Spleen (tissue), 11 donors: ENCODE data around the gene AGPAT4. TPM values are rescaled to one million over a fixed set of nuclear protein-coding genes. Genes with fewer than 3 reads are reported as not detected.

Experiments used
- DNase-seq: peaks from one replicate; pipeline ENCODE4 v3.0.0-alpha.2; 2020
- H3K27ac ChIP-seq, 8 donors: fragments of 200-600 bp; sonication (generic) in 7 of 8; 1 replicate in 4 of 8; 2 replicates in 4 of 8; pipeline versions ENCODE4 v1.5.0 to v1.8.0; 2016 to 2021; ENCODE audit warnings: inconsistent platforms in 4 of 8, mild to moderate bottlenecking in 4 of 8, moderate library complexity in 1 of 8
- H3K27me3 ChIP-seq, 7 donors: fragments of 200-600 bp; sonication (generic) in 6 of 7; replicated peaks in 1 of 7; 1 replicate in 4 of 7; 2 replicates in 3 of 7; pipeline versions ENCODE4 v1.5.0 to v1.8.0; 2016 to 2021; ENCODE audit warnings: inconsistent platforms in 3 of 7, mild to moderate bottlenecking in 1 of 7
- H3K36me3 ChIP-seq, 6 donors: fragments of 200-600 bp; sonication (generic) in 5 of 6; 1 replicate in 4 of 6; 2 replicates in 2 of 6; pipeline versions ENCODE4 v1.5.0 to v1.8.0; 2016 to 2021; ENCODE audit warnings: inconsistent platforms in 2 of 6
- H3K4me1 ChIP-seq, 6 donors: fragments of 200-600 bp; sonication (generic) in 5 of 6; 1 replicate in 3 of 6; 2 replicates in 3 of 6; pipeline versions ENCODE4 v1.5.0 to v1.8.0; 2016 to 2021; ENCODE audit warnings: inconsistent platforms in 3 of 6
- H3K4me3 ChIP-seq, 8 donors: fragments of 200-600 bp; sonication (generic) in 7 of 8; 1 replicate in 4 of 8; 2 replicates in 4 of 8; pipeline versions ENCODE4 v1.5.0 to v1.8.0; 2016 to 2021; ENCODE audit warnings: inconsistent platforms in 4 of 8, mild to moderate bottlenecking in 4 of 8, moderate library complexity in 2 of 8
- H3K9me3 ChIP-seq, 8 donors: fragments of 200-600 bp; sonication (generic) in 7 of 8; 1 replicate in 4 of 8; 2 replicates in 4 of 8; pipeline versions ENCODE4 v1.5.0 to v1.8.0; 2016 to 2021; ENCODE audit warnings: inconsistent platforms in 4 of 8
- CTCF ChIP-seq, 11 experiments: fragments of 200-600 bp in 7 of 11; fragments of 450-650 bp in 4 of 11; sonication (generic) in 4 of 11; IDR thresholded peaks in 8 of 11; conservative IDR thresholded peaks in 3 of 11; 1 replicate in 7 of 11; 2 replicates in 4 of 11; pipeline versions ENCODE4 v1.4.0 to v1.8.0; 2016 to 2021; ENCODE audit warnings: antibody characterized with exemption in 11 of 11, inconsistent platforms in 4 of 11, mild to moderate bottlenecking in 1 of 11
- POLR2A ChIP-seq, 3 donors: fragments of 450-650 bp; IDR thresholded peaks; one replicate each; pipeline ENCODE4 v1.5.1; 2017; ENCODE audit warnings: antibody characterized with exemption in 3 of 3, mild to moderate bottlenecking in 1 of 3
- POLR2AphosphoS5 ChIP-seq, 3 donors: sonication (generic); formaldehyde crosslinking; IDR thresholded peaks; one replicate each; pipeline ENCODE4 v1.5.1; 2017; ENCODE audit warnings: antibody characterized with exemption in 3 of 3
- WGBS, 5 donors: extraction: QIAGEN DNeasy Blood & Tissue Kit in 3 of 5; methylation state at CpG; one replicate each; pipeline versions ENCODE4 v1.1.5 to v1.1.7; 2013 to 2018; 5-methylcytosine and 5-hydroxymethylcytosine counted together
- intact Hi-C: fragments of 100-400 bp; cut with DNase I; formaldehyde crosslinking; loops from one replicate; pipeline ENCODE4 v1.15.0; 2023; ENCODE audit warnings: low total_unique reads
- polyA plus RNA-seq, 3 donors: library from polyadenylated mRNA; stranded (reverse); fragments of 200-250 nt; gene quantifications; one replicate each; pipeline ENCODE4 v1.2.1, GENCODE V29; 2013
- total RNA-seq, 7 donors: library from RNA; depleted of rRNA in 3 of 7; stranded (reverse); fragments of >200 nt in 3 of 7; fragmentation: NEBNext Ultra II Directional in 4 of 7; extraction: Animal tissue kit (Norgen Biotek cat#: 25700) in 4 of 7; gene quantifications; one replicate each; pipeline versions ENCODE4 v1.1.0 to v1.2.1, GENCODE V29; 2016 to 2021
- donor health status: healthy with polysubstance abuse.
- donor health status: DM: no; HTN: no; CAD: no; lungs with moderate emphysema.
- donor health status: DM: no; HTN: no; CAD: no.
- donor health status: Bipolar disorder and iron deficiency.
- donor health status: healthy.
- donor health status: DM: no; HTN: no; CAD: no.
- donor health status: DM: yes; HTN: yes; CAD: no.

The AGPAT4 gene
- total and polyA plus RNA-seq, 10 donors, result 0.80 to 16.8 (median 8.4) TPM

GRCh38 chr6:161284653-161285052, 10.8 kb upstream of the AGPAT4 start:
- TF ChIP-seq CTCF (IDR thresholded peaks at IDR 0.05 in 8 of 11, conservative IDR thresholded peaks at IDR 0.05 in 3 of 11) (no peak), POLR2AphosphoS5 (IDR thresholded peaks at IDR 0.05) (no peak), POLR2A (IDR thresholded peaks at IDR 0.05) (no peak)
- intact Hi-C loops, result no loop called here
- 87 to 95% (median 92%) methylated on average over 5 of the region's 5 CpGs for WGBS, 5 donors

GRCh38 chr6:161281092-161281491, 7.2 kb upstream of the AGPAT4 start:
- TF ChIP-seq POLR2A (IDR thresholded peaks at IDR 0.05) (no peak), CTCF (IDR thresholded peaks at IDR 0.05 in 8 of 11, conservative IDR thresholded peaks at IDR 0.05 in 3 of 11) (no peak), POLR2AphosphoS5 (IDR thresholded peaks at IDR 0.05) (no peak)
- DNase-seq, result no peak
- Histone ChIP-seq H3K27me3 (no peaks in the 10 kb centered on the region), H3K4me3 (no peak overlapping the region), H3K36me3 (no peaks in the 10 kb centered on the region), H3K27ac (no peak overlapping the region), H3K9me3 (peaks cover 0 to 8% (median 0%) of the 10 kb centered on the region in 8 donors), H3K4me1 (no peaks in the 10 kb centered on the region)
- 75 to 90% (median 86%) methylated on average over 5 of the region's 5 CpGs for WGBS, 5 donors
- intact Hi-C loops, result no loop called here

More at GRCh38 chr6:161284653-161285052, 10.8 kb upstream of the AGPAT4 start:
- Histone ChIP-seq H3K27me3 (peaks cover 0 to 3% (median 0%) of the 10 kb centered on the region in 7 donors), H3K9me3 (peaks cover 0 to 8% (median 0%) of the 10 kb centered on the region in 8 donors), H3K4me3 (no peak overlapping the region), H3K4me1 (no peaks in the 10 kb centered on the region), H3K27ac (no peak overlapping the region), H3K36me3 (no peaks in the 10 kb centered on the region)
- no peak for DNase-seq

GRCh38 chr6:161279677-161280415, 6.0 kb upstream of the AGPAT4 start:
- H3K4me1 ChIP-seq, result peaks cover 0 to 2% (median 0%) of the 10 kb centered on the region in 6 donors
- no peaks in the 10 kb centered on the region for H3K36me3 ChIP-seq
- intact Hi-C loops, result no loop called here
- H3K27ac ChIP-seq, result no peak overlapping the region
- DNase-seq, result no peak
- H3K27me3 ChIP-seq, result no peaks in the 10 kb centered on the region
- WGBS, 5 donors, result 72 to 82% (median 79%) methylated on average over 7 of the region's 7 CpGs
- TF ChIP-seq CTCF (IDR thresholded peaks at IDR 0.05 in 8 of 11, conservative IDR thresholded peaks at IDR 0.05 in 3 of 11) (no peak), POLR2AphosphoS5 (IDR thresholded peaks at IDR 0.05) (no peak), POLR2A (IDR thresholded peaks at IDR 0.05) (no peak)
- H3K9me3 ChIP-seq, result peaks cover 0 to 8% (median 0%) of the 10 kb centered on the region in 8 donors
- H3K4me3 ChIP-seq, result no peak overlapping the region

- H3K27ac ChIP-seq, result no peak overlapping the region
- TF ChIP-seq CTCF (IDR thresholded peaks at IDR 0.05 in 8 of 11, conservative IDR thresholded peaks at IDR 0.05 in 3 of 11) (no peak), POLR2A (IDR thresholded peaks at IDR 0.05) (no peak), POLR2AphosphoS5 (IDR thresholded peaks at IDR 0.05) (no peak)
- no peak for DNase-seq
- 84 to 95% (median 91%) methylated on average over 4 of the region's 4 CpGs for WGBS, 5 donors
- H3K9me3 ChIP-seq, result peaks cover 0 to 8% (median 0%) of the 10 kb centered on the region in 8 donors
- peaks cover 0 to 32% (median 12%) of the 10 kb centered on the region in 6 donors for H3K4me1 ChIP-seq
- intact Hi-C loops, result no loop called here
- H3K36me3 ChIP-seq, result no peaks in the 10 kb centered on the region
- H3K4me3 ChIP-seq, result no peak overlapping the region
- no peaks in the 10 kb centered on the region for H3K27me3 ChIP-seq
Observed at GRCh38 chr6:161276605-161277155, 2.8 kb upstream of the AGPAT4 start.
